Activated T-cell treated with anti-CD3 and anti-CD28 coated beads for 1 hour (primary cell): ENCODE results near the gene NEUROD4.
"Not testable (repeated sequence)": the region's sequence is repeated elsewhere in the genome, so short reads cannot be mapped to it uniquely, and the experiment has no call there.

ENCODE experiments used
- DNase-seq: peaks from one replicate; pipeline ENCODE4 v3.0.0-alpha.2; 2020; ENCODE audit warnings: low read depth

Gene NEUROD4

GRCh38 chr12:55019784-55020183 is at the start of gene NEUROD4:
Gene NEUROD4, plus strand, starts transcription at chr12:55019974. Its CDS starts 6,466 bp downstream, at chr12:55026440.
- peak; percentile 1 for DNase-seq

GRCh38 chr12:54970741-54971140 is 49.0 kb upstream of the NEUROD4 start:
- DNase-seq: no peak

- DNase-seq: no peak
Observed at GRCh38 chr12:54973556-54973955, 46.2 kb upstream of the NEUROD4 start.

GRCh38 chr12:54974279-54974678 is 45.5 kb upstream of the NEUROD4 start:
- no peak for DNase-seq

- DNase-seq: no peak
Observed at GRCh38 chr12:54975272-54975671, 44.5 kb upstream of the NEUROD4 start.

- no peak for DNase-seq
Observed at GRCh38 chr12:54975875-54976274, 43.9 kb upstream of the NEUROD4 start.

GRCh38 chr12:54977155-54977554 is 42.6 kb upstream of the NEUROD4 start:
- DNase-seq: no peak

- DNase-seq: no peak
Observed at GRCh38 chr12:54977857-54978256, 41.9 kb upstream of the NEUROD4 start.

GRCh38 chr12:54980341-54980740 is 39.4 kb upstream of the NEUROD4 start:
- DNase-seq: peak; percentile 30

- DNase-seq: no peak
Observed at GRCh38 chr12:54981796-54982195, 38.0 kb upstream of the NEUROD4 start.

GRCh38 chr12:54983536-54984101 is 36.2 kb upstream of the NEUROD4 start:
- DNase-seq: peak; percentile 35

- peak; percentile 74 for DNase-seq
Observed at GRCh38 chr12:54984658-54985376, 35.0 kb upstream of the NEUROD4 start, which contains the start of gene TESPA1. Gene TESPA1, minus strand, starts transcription at chr12:54984762. Its CDS starts 10,200 bp downstream, at chr12:54974562.

- DNase-seq: not testable (repeated sequence)
Observed at GRCh38 chr12:54986773-54987172, 33.0 kb upstream of the NEUROD4 start.

GRCh38 chr12:54987611-54988231 is 32.1 kb upstream of the NEUROD4 start:
- DNase-seq: no peak

- DNase-seq: no peak
Observed at GRCh38 chr12:54988402-54989054, 31.2 kb upstream of the NEUROD4 start.

GRCh38 chr12:54989829-54990228 is 29.9 kb upstream of the NEUROD4 start:
- no peak for DNase-seq

GRCh38 chr12:54991161-54991990 is 28.4 kb upstream of the NEUROD4 start:
- peak; percentile 11 for DNase-seq

GRCh38 chr12:54991991-54992375 is 27.8 kb upstream of the NEUROD4 start:
- DNase-seq: no peak

GRCh38 chr12:54993181-54993835 is 26.5 kb upstream of the NEUROD4 start:
- peak; percentile 35 for DNase-seq

GRCh38 chr12:54996205-54996604 is 23.6 kb upstream of the NEUROD4 start:
- no peak for DNase-seq

- no peak for DNase-seq
Observed at GRCh38 chr12:54997929-54998522, 21.7 kb upstream of the NEUROD4 start.
